ENCODE data around the gene CTNNA2.

Gene CTNNA2

GRCh38 chr2:80302001-80302313, 789.1 kb downstream of the CTNNA2 start:
- DNase-seq = no peak

DNA sequence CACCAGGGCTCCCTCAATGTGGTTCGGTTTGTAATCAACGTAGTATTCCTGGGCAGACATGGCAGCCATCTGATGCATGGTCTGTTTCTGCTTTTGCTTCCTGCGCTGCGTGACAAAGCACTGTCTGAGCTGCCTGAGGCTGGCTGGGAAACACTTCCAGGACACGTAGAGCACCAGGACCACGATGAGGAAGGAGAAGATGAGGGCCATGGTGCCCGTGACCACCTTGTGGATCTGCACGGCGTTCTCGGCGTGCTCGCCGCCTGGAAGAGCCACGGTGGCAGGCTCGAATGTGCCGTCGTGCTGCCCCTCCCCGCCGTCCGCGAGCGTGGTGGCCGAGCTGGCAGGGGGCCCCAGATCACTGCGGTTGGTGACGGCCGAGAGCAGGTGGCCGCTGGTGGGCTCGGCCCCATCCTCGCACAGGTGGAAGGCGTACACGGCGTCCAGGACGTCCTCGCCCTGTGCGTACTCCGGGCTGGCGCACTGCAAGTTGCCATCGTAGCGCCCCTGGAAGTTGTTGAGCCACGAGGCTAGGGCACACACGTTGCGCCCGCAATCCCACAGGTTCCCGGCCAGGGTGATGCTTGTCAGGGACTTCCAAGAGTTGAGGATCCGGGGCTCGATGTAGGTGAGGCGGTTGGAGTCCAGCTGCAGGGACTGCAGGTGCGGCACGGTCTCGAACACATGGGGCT, 789.6 kb downstream of the CTNNA2 start:
- no peak for DNase-seq

DNA sequence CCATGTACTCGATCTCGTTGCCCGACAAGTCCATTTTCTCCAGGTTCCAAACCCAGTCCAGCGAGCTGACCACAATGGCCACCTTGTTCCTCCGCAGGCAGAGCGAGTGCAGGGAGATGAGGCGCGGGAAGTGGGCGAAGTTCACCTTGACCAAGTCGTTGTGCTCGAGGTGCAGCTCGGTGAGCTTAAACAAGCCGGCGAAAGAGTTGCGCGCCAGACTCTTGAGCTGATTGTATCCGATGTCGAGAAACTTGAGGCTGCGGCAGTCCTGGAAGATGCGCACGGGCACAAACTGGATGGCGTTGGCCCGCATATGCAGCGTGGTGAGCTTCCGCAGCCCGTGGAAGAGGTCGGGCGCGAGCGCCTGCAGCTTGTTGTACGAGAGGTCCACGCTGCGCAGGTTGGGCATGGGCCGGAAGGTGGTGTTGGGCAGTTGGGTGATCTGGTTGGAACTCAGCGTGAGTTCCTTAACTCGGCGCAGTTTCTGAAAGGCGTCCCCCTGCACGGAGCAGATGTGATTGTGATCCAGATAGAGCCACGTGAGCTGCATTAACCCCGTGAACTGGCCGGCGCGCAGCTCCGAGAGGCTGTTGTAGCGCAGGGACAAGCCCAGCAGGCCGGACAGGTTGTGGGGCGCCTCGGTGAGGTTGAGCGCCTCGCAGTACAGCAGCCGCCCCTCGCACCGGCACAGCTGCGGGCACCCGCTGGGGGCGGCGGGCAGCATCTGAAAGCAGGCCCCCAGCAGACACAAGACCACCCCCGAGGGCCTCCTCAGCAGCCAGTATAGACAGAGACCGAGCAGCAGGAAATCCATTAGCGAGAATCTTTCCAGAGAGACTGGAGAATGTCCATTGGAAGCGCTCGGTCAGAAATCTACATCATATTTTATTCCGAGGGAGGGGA, 790.4 kb downstream of the CTNNA2 start:
- DNase-seq = no peak

DNA sequence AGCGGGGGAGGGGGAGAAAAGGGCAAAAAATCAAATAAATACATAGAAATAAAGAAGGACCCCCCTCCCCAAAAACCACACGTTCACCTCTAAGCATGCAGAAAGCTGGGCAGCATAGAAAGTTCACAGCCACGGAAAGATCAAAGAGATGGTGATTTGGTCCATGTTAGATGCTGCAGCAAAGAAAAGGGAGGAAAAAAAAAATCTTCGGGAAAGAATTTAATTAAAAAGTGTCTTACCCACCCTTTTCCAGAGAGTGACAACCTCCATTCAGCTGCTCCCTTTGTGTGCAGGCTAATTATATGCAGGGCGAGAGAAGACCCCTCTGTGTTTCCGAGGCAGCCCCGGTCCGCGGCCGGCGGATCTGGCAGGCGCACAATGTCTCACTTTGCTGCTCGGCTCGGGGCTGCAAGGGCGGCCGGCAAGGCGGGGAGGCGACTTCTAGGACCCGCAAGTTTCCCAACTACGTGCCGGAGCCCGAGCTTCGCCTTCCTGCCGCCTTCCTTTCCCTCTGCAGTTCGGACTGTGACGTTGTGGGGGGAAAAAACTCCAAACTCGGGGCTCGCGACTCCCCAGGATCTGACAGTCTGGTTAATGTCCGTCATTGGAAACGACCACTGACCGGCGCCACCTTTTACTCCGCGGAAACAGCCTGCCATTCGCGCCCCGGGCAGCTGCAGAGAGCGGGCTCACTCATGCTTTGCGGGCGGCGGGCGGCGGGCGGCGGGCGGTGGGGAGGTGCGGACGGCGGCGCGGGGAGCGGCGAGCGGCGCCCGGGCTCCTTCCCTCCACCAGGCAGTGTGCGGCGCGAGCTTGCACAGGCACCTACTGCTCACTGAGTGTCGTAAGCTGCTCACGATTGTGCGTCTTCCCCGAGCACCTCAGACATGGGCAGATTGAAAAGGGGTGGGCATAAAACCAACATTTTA, 791.3 kb downstream of the CTNNA2 start, which contains the start of gene LRRTM1:
Gene LRRTM1, minus strand, starts transcription at position 844 of the 929 bp plus-strand sequence. CDS start 933 bp downstream, outside the sequence.
- no peak for DNase-seq

DNA sequence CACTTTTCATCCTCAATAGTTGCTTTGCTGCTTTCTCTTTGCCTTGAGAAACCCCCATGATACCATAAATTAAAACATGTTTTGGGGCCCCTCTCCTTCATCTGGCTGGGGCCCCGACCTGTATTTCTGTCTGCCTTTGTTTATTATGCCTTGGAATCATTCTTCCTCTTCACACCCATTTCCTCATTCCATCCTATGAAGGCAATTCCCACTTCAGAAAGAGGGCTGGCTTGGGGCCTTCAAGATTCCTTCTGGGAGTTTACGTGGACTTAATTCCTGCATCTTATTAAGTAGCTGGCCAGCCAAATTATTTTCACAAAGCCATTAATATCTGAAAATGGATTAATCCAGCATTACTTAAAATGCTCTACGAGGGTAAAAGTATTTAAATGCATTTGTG, 798.5 kb downstream of the CTNNA2 start:
- DNase-seq = no peak

GRCh38 chr2:80312282-80312839, 799.5 kb downstream of the CTNNA2 start:
- no peak for DNase-seq

GRCh38 chr2:80322311-80322920, 809.6 kb downstream of the CTNNA2 start:
- no peak for DNase-seq

DNA sequence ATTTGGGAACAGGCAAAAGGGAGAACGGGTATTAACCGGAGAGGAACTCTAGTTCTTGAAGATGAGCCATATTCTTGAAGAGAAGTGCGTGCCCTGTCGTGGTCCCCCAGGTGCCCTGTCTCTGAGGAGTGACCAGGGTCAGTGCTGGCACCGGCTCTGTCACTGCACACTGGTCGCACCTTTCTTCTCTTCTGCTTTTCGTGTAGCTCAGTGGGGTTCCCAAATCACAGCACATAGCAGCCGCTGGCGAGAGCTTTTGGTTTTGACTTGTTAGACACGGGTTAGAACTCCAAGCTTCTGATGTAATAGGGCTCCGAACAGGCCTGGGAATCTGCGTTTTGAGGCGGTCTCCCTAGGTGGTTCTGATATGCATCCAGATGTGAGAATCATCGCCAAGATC, 810.1 kb downstream of the CTNNA2 start:
- DNase-seq = no peak

- no peak for DNase-seq
Observed at GRCh38 chr2:80323610-80324009, 810.8 kb downstream of the CTNNA2 start.

- DNase-seq = no peak
Observed at GRCh38 chr2:80324525-80324924, 811.7 kb downstream of the CTNNA2 start.

DNA sequence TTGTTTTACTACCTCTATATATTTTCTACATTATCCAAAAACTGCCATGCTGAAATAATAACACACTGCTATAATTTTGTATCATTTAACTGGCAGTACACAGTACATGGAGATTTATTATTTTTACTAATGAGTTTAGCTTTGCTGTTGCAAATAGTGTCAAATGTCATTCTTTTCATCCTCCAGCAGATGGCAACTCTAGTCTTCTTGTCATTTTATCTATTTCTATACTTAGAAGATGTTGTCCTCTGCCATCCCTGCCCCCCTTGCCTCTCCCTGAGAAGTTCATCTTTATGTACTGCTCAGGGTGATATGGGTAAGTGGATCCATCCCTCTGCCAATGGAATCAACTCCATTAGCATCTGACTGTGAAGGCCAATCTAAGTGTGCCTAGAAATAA, 813.4 kb downstream of the CTNNA2 start:
- DNase-seq = no peak

- DNase-seq = no peak
Observed at GRCh38 chr2:80326861-80327260, 814.0 kb downstream of the CTNNA2 start.

- no peak for DNase-seq
Observed at GRCh38 chr2:80328159-80328571, 815.3 kb downstream of the CTNNA2 start.

DNA sequence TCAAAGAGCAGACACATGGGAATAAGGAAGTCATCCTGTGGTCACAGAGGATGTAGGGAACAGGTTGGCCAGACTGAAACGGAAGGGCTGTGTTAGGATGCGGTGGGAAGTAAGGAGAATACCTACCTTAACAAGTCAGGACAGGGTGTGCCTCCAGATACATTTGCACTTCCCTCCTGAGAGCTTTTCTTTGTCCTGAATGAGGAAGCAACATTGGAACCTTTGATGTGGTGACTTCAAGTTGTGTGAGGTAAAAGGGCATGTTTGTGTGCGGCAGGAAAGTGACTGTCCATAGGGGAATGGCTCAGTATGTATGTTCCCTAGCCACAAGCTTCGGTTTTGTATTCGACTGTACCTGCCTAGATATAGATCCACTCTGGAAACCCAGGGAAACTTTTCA, 816.6 kb downstream of the CTNNA2 start:
- DNase-seq = no peak

DNA sequence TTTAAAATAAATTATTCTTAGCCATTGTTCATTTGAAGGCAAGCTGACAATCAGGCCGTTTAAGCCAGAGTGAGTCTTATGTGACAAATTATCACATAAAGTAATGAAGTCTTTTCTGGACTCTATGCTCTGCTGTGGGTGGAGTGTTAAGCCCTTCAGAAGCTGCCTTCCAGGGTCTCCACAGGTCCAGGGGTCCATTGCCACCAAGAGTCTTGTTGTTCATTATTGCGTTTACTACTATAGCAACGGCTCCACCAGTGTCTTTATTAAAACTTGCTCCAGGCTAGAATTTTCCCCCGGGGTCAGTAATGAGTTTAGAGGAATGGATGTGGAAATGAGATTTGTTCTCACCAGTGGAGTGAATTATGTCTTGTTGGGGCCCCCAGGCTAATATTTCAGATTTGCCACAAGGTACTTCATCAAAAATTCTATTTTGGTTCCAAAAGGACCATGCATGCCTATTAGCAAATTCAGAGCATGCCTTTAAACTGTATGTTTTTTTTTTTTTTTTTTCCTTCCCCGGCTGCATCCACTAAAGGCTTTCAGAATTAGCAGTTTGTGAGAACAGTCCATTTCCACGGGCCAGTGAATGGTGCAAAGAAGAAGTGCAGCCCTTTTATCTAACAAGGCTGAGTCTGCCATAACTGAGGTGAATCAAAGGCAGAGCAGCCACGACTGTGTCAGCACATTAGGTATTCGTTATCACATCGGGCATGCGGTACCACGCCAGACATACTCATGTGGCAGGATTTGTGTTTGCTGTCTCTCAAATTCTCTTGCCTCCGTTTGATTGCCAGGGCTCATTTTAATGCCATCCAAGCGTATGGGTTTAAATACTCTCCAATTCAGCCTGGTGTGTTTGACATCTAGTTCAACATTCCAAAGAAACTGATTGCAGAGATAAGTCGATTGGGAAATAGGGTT, 817.9 kb downstream of the CTNNA2 start:
- no peak for DNase-seq

GRCh38 chr2:80333886-80334285, 821.0 kb downstream of the CTNNA2 start:
- no peak for DNase-seq

- DNase-seq = no peak
Observed at GRCh38 chr2:80335411-80335810, 822.6 kb downstream of the CTNNA2 start.

GRCh38 chr2:80338794-80339193, 825.9 kb downstream of the CTNNA2 start:
- DNase-seq = no peak

- DNase-seq = no peak
Observed at GRCh38 chr2:80340022-80340421, 827.2 kb downstream of the CTNNA2 start.

DNA sequence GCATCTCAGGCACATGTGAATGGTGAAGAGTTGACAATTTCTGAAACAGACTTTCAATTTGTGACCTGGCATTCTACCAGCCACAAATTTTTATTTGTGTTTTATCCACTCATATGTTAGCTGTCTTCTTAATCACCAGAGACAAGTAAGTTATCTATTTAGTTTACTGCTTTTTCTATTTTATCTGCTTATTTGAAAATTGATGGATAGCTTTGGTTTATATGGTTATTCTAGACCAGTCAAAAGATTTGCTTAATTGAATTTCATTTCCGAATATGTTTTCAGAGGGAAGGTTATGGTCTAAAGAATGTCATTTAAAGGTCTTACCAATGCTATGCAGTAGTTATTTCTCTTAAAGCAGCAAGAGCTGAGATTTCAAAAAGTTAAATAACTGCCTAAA, 835.2 kb downstream of the CTNNA2 start:
- DNase-seq = no peak

DNA sequence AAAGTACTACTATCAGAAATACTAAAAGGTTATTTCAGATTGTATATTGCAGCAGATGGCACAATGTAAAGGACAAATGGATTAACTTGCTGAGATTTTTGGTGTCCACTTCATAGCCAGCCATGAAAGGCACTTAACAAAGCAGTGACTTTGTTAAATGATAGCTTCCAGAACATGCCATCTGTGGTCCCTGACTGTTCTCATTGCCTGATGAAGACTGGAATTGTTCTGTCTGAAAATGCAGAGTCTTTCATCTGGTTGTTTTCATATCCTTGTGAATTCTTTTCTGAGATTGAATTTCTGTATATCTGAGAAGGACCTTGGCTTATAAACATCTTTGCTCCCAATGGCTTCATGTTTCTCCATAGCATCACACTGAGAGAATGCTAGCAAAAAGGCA, 836.1 kb downstream of the CTNNA2 start:
- DNase-seq = no peak
